Fibroblast of lung (primary cell): ENCODE data around the gene CALN1. TPM values are rescaled to one million over a fixed set of nuclear protein-coding genes. Genes with fewer than 3 reads are reported as not detected.
A peak's percentile ranks its signal among the peaks of the same experiment; 100 is the strongest.

ENCODE experiments used
- DNase-seq, 2 donors: peaks; one replicate each; pipeline versions ENCODE4 v3.0.0 to v3.0.0-alpha.2; 2010; ENCODE audit warnings: low read depth in 2 of 2
- H2AFZ ChIP-seq: 2 replicates; pipeline ENCODE4 v1.5.1; 2012; ENCODE audit warnings: low read length, control low read depth, inconsistent platforms
- H3K27ac ChIP-seq: 2 replicates; pipeline ENCODE4 v1.5.1; 2011; ENCODE audit warnings: low read length, control low read depth; ENCODE audit not compliant: insufficient read depth
- H3K27me3 ChIP-seq: 2 replicates; pipeline ENCODE4 v1.5.1; 2011; ENCODE audit warnings: mild to moderate bottlenecking, low read length; ENCODE audit not compliant: control insufficient read depth, insufficient read depth
- H3K36me3 ChIP-seq: 2 replicates; pipeline ENCODE4 v1.5.1; 2011; ENCODE audit warnings: low read length; ENCODE audit not compliant: control insufficient read depth, insufficient read depth
- H3K4me1 ChIP-seq: 2 replicates; pipeline ENCODE4 v1.5.1; 2011; ENCODE audit warnings: low read length; ENCODE audit not compliant: control insufficient read depth, insufficient read depth; ENCODE audit errors: extremely low read depth
- H3K4me2 ChIP-seq: 2 replicates; pipeline ENCODE4 v1.5.1; 2011; ENCODE audit warnings: low read length, control low read depth; ENCODE audit not compliant: insufficient read depth; ENCODE audit errors: extremely low read depth
- H3K4me3 ChIP-seq, 4 experiments: fragments of 200-600 bp in 1 of 4; sonication (generic) in 1 of 4; replicated peaks in 1 of 4; 2 replicates each; pipeline ENCODE4 v1.5.1; 2011 to 2016; ENCODE audit warnings: low read length in 4 of 4, low read depth in 3 of 4, mild to moderate bottlenecking in 3 of 4, control low read depth in 2 of 4, inconsistent platforms in 1 of 4, mixed read lengths in 1 of 4; ENCODE audit not compliant: insufficient read depth in 1 of 4; ENCODE audit errors: control extremely low read depth in 1 of 4
- H3K79me2 ChIP-seq: 2 replicates; pipeline ENCODE4 v1.5.1; 2012; ENCODE audit warnings: mild to moderate bottlenecking, low read length, inconsistent platforms; ENCODE audit not compliant: control insufficient read depth, insufficient read depth
- H3K9ac ChIP-seq: 2 replicates; pipeline ENCODE4 v1.5.1; 2011; ENCODE audit warnings: mild to moderate bottlenecking, low read length, control low read depth; ENCODE audit not compliant: insufficient read depth
- H3K9me3 ChIP-seq: 2 replicates; pipeline ENCODE4 v1.5.1; 2012; ENCODE audit warnings: low read depth, low read length; ENCODE audit not compliant: control insufficient read depth, insufficient read depth
- H4K20me1 ChIP-seq: 2 replicates; pipeline ENCODE4 v1.5.1; 2011; ENCODE audit warnings: low read length; ENCODE audit not compliant: control insufficient read depth, insufficient read depth; ENCODE audit errors: extremely low read depth
- CTCF ChIP-seq, 2 donors: IDR thresholded peaks in 1 of 2; conservative IDR thresholded peaks in 1 of 2; 1 replicate in 1 of 2; 2 replicates in 1 of 2; pipeline ENCODE4 v1.5.1; 2011 to 2012; ENCODE audit warnings: low read length in 2 of 2, control low read depth in 1 of 2, inconsistent platforms in 1 of 2, low read depth in 1 of 2, mild to moderate bottlenecking in 1 of 2
- EZH2 ChIP-seq: IDR thresholded peaks from 2 replicates; pipeline ENCODE4 v1.5.1; 2012; ENCODE audit warnings: low read length, control low read depth, mild to moderate bottlenecking; ENCODE audit errors: missing control alignments
- polyA plus RNA-seq, 2 donors: library from polyadenylated mRNA; depleted of rRNA in 1 of 2; stranded (reverse) in 1 of 2; unstranded in 1 of 2; fragments of >200 nt; gene quantifications; 2 replicates each; pipeline ENCODE4 v1.2.1, GENCODE V29; 2011 to 2012; ENCODE audit warnings: missing spikeins in 1 of 2
- total RNA-seq: library from RNA; depleted of rRNA; stranded (reverse); fragments of >200 nt; gene quantifications from 2 replicates; pipeline ENCODE4 v1.2.1, GENCODE V29; 2014

CALN1 gene
- total and polyA plus RNA-seq, 2 donors (not counting 1 experiment from before 2014, with no cell fraction given): not detected

- Histone ChIP-seq H3K27me3 (no peaks in the 10 kb centered on the region), H3K9me3 (no peaks in the 10 kb centered on the region), H3K79me2 (no peaks in the 10 kb centered on the region), H3K9ac (no peak overlapping the region), H3K4me2 (no peak overlapping the region), H3K36me3 (no peaks in the 10 kb centered on the region), H3K27ac (no peak overlapping the region), H3K4me1 (no peaks in the 10 kb centered on the region), H3K4me3 (no peak overlapping the region), H2AFZ (no peak overlapping the region), H4K20me1 (no peaks in the 10 kb centered on the region)
- no peak for DNase-seq
- TF ChIP-seq EZH2 (no peak), CTCF (conservative IDR thresholded peaks at IDR 0.05 in 1 of 2, IDR thresholded peaks at IDR 0.05 in 1 of 2; ENCODE audit: low read depth in 1 of 2, low read length in 2 of 2) (no peak)
Observed at GRCh38 chr7:71870812-71871211, 541.3 kb downstream of the CALN1 start.

- Histone ChIP-seq H3K27me3 (no peaks in the 10 kb centered on the region), H3K36me3 (no peaks in the 10 kb centered on the region), H3K9me3 (no peaks in the 10 kb centered on the region), H3K9ac (no peak overlapping the region), H3K4me2 (no peak overlapping the region), H3K4me1 (no peaks in the 10 kb centered on the region), H3K79me2 (no peaks in the 10 kb centered on the region), H3K4me3 (no peak overlapping the region), H4K20me1 (no peaks in the 10 kb centered on the region), H3K27ac (no peak overlapping the region), H2AFZ (no peak overlapping the region)
- peak; percentile 49 to 88 for DNase-seq
- TF ChIP-seq EZH2 (no peak), CTCF (conservative IDR thresholded peaks at IDR 0.05 in 1 of 2, IDR thresholded peaks at IDR 0.05 in 1 of 2; ENCODE audit: low read depth in 1 of 2, low read length in 2 of 2) (no peak)
Observed at GRCh38 chr7:71868797-71869196, 543.3 kb downstream of the CALN1 start.

- no peaks in the 10 kb centered on the region for H3K36me3 ChIP-seq
- no peak overlapping the region for H2AFZ ChIP-seq
- no peak for DNase-seq
- H3K27ac ChIP-seq: no peak overlapping the region
- H3K4me2 ChIP-seq: no peak overlapping the region
- H3K4me3 ChIP-seq: no peak overlapping the region
- no peak overlapping the region for H3K9ac ChIP-seq
- no peaks in the 10 kb centered on the region for H3K9me3 ChIP-seq
- no peaks in the 10 kb centered on the region for H4K20me1 ChIP-seq
- H3K79me2 ChIP-seq: no peaks in the 10 kb centered on the region
- no peaks in the 10 kb centered on the region for H3K27me3 ChIP-seq
- no peaks in the 10 kb centered on the region for H3K4me1 ChIP-seq
- TF ChIP-seq EZH2 (no peak), CTCF (conservative IDR thresholded peaks at IDR 0.05 in 1 of 2, IDR thresholded peaks at IDR 0.05 in 1 of 2; ENCODE audit: low read depth in 1 of 2, low read length in 2 of 2) (no peak)
Observed at GRCh38 chr7:71867626-71868025, 544.5 kb downstream of the CALN1 start.
